HCT116 (cell line): ENCODE data around the gene ELAPOR1. TPM values are rescaled to one million over a fixed set of nuclear protein-coding genes. Genes with fewer than 3 reads are reported as not detected.

Experiments used
- ATAC-seq: fragments of 200-7000 bp; cut with Tn5 transposase; 2 replicates; pipeline ENCODE4 v1.9.1; 2020; ENCODE audit warnings: mild to moderate bottlenecking, moderate library complexity
- BruUV-seq: library from RNA; stranded (reverse); fragments of 400-500 nt; replicated peaks from 2 replicates; lab custom pipeline; 2021; lab: Mats Ljungman, UMichigan
- CTCF ChIA-PET: fragments of 300-600 bp; sonication (Branson Sonifier 250); formaldehyde crosslinking; loops from one replicate; lab custom pipeline; 2021; ENCODE audit warnings: antibody characterized with exemption; lab: Charles Lee
- POLR2A ChIA-PET: fragments of 300-600, 350-600 bp; sonication (Branson Sonifier 250); formaldehyde crosslinking; loops from one replicate; lab custom pipeline; 2021; ENCODE audit warnings: antibody characterized with exemption; lab: Charles Lee
- RAD21 ChIA-PET, 2 experiments: fragments of 300-600 bp; sonication (Branson Sonifier 250); formaldehyde crosslinking; loops; one replicate each; lab custom pipeline; 2023; ENCODE audit warnings: low total read pairs in 2 of 2; ENCODE audit not compliant: uncharacterized antibody in 2 of 2, unreplicated experiment in 2 of 2, low non-redundant PET in 1 of 2; lab: Charles Lee
- DNase-seq: peaks from one replicate; pipeline ENCODE4 v3.0.0-alpha.2; 2010; ENCODE audit warnings: low read depth, low spot score
- H2AFZ ChIP-seq: fragments of 200-600 bp; shearing (Covaris generic), sonication (generic); 2 replicates; pipeline ENCODE4 v1.6.1; 2017; ENCODE audit warnings: low read depth, mixed run types, mixed read lengths, antibody characterized with exemption, low read length; ENCODE audit not compliant: poor library complexity, severe bottlenecking
- H3K27ac ChIP-seq: 2 replicates; pipeline ENCODE4 v1.5.1; 2012; ENCODE audit warnings: low read depth, low read length
- H3K27me3 ChIP-seq: fragments of 200-600 bp; sonication (generic); 2 replicates; pipeline ENCODE4 v1.6.1; 2016; ENCODE audit warnings: mixed run types, low read length, mixed read lengths; ENCODE audit not compliant: insufficient read depth
- H3K36me3 ChIP-seq, 2 experiments: fragments of 200-500 bp in 1 of 2; fragments of 200-600 bp in 1 of 2; sonication (Bioruptor generic) in 1 of 2; sonication (generic) in 1 of 2; 2 replicates each; pipeline versions ENCODE4 v1.5.1 to v1.6.1; 2014 to 2016; ENCODE audit warnings: low read length in 2 of 2, inconsistent platforms in 1 of 2, mixed read lengths in 1 of 2, mixed run types in 1 of 2; ENCODE audit not compliant: insufficient read depth in 2 of 2, control insufficient read depth in 1 of 2
- H3K4me1 ChIP-seq, 2 experiments: fragments of 200-600 bp in 1 of 2; sonication (generic) in 1 of 2; 2 replicates each; pipeline versions ENCODE4 v1.5.1 to v1.6.1; 2012 to 2017; ENCODE audit warnings: low read length in 2 of 2, inconsistent platforms in 1 of 2, mild to moderate bottlenecking in 1 of 2, mixed read lengths in 1 of 2, mixed run types in 1 of 2, moderate library complexity in 1 of 2; ENCODE audit not compliant: insufficient read depth in 2 of 2, control insufficient read depth in 1 of 2
- H3K4me2 ChIP-seq: fragments of 200-600 bp; sonication (generic); 2 replicates; pipeline ENCODE4 v1.6.1; 2017; ENCODE audit warnings: mixed run types, low read length, mixed read lengths
- H3K4me3 ChIP-seq, 2 experiments: fragments of 200-600 bp in 1 of 2; sonication (generic) in 1 of 2; replicated peaks in 1 of 2; 2 replicates each; pipeline ENCODE4 v1.5.1; 2011 to 2016; ENCODE audit warnings: low read length in 2 of 2, control low read depth in 1 of 2, low read depth in 1 of 2, mild to moderate bottlenecking in 1 of 2, mixed read lengths in 1 of 2, mixed run types in 1 of 2
- H3K79me2 ChIP-seq: fragments of 200-600 bp; sonication (generic); 2 replicates; pipeline ENCODE4 v1.6.1; 2017; ENCODE audit warnings: mild to moderate bottlenecking, mixed run types, low read length, moderate library complexity, mixed read lengths; ENCODE audit not compliant: insufficient read depth
- H3K9ac ChIP-seq: fragments of 200-600 bp; sonication (generic); 2 replicates; pipeline ENCODE4 v1.6.1; 2016; ENCODE audit warnings: low read length, mixed read lengths
- H3K9me2 ChIP-seq: fragments of 200-600 bp; sonication (generic), shearing (Covaris generic); 2 replicates; pipeline ENCODE4 v1.6.1; 2017; ENCODE audit warnings: mixed run types, mild to moderate bottlenecking, moderate library complexity; ENCODE audit not compliant: insufficient read depth
- H3K9me3 ChIP-seq, 2 experiments: fragments of 200-500 bp in 1 of 2; fragments of 200-600 bp in 1 of 2; sonication (Bioruptor generic) in 1 of 2; sonication (generic) in 1 of 2; 2 replicates each; pipeline ENCODE4 v1.6.1; 2014 to 2017; ENCODE audit warnings: low read length in 2 of 2, mixed read lengths in 2 of 2, inconsistent platforms in 1 of 2, low read depth in 1 of 2, mild to moderate bottlenecking in 1 of 2, mixed run types in 1 of 2, moderate library complexity in 1 of 2; ENCODE audit not compliant: control insufficient read depth in 1 of 2, insufficient read depth in 1 of 2
- H4K20me1 ChIP-seq: fragments of 200-600 bp; sonication (generic), shearing (Covaris generic); 2 replicates; pipeline ENCODE4 v1.6.1; 2017; ENCODE audit warnings: mixed run types, mild to moderate bottlenecking, moderate library complexity; ENCODE audit not compliant: insufficient read depth
- CEBPB ChIP-seq: IDR thresholded peaks from 2 replicates; pipeline ENCODE4 v1.6.1; 2012; ENCODE audit warnings: low read depth
- EGR1 ChIP-seq: IDR thresholded peaks from 2 replicates; pipeline ENCODE4 v1.6.1; 2012; ENCODE audit warnings: low read depth
- EZH2 ChIP-seq: fragments of 200-600 bp; sonication (generic); IDR thresholded peaks from 2 replicates; pipeline ENCODE4 v1.6.1; 2017; ENCODE audit warnings: antibody characterized with exemption, mixed run types
- EZH2phosphoT487 ChIP-seq: fragments of 200-600 bp; IDR thresholded peaks from 2 replicates; pipeline ENCODE4 v1.6.1; 2018; ENCODE audit warnings: antibody characterized with exemption, borderline replicate concordance
- FOSL1 ChIP-seq: IDR thresholded peaks from 2 replicates; pipeline ENCODE4 v1.6.1; 2012; ENCODE audit warnings: low read depth
- JUND ChIP-seq: IDR thresholded peaks from 2 replicates; pipeline ENCODE4 v1.6.1; 2012
- POLR2A ChIP-seq: IDR thresholded peaks from 2 replicates; pipeline ENCODE4 v1.7.0; 2011; ENCODE audit warnings: borderline replicate concordance; ENCODE audit not compliant: insufficient read depth, insufficient read length; ENCODE audit errors: extremely low read depth
- POLR2AphosphoS5 ChIP-seq: IDR thresholded peaks from 2 replicates; pipeline ENCODE4 v1.6.1; 2011; ENCODE audit warnings: mild to moderate bottlenecking, low read depth, low read length, moderate library complexity
- RAD21 ChIP-seq: IDR thresholded peaks from 2 replicates; pipeline ENCODE4 v1.6.1; 2012; ENCODE audit warnings: low read depth, mild to moderate bottlenecking
- SIN3A ChIP-seq: IDR thresholded peaks from 2 replicates; pipeline ENCODE4 v1.6.1; 2012; ENCODE audit warnings: low read depth
- SP1 ChIP-seq: IDR thresholded peaks from 2 replicates; pipeline ENCODE4 v1.6.1; 2012; ENCODE audit warnings: low read depth
- SRF ChIP-seq: IDR thresholded peaks from 2 replicates; pipeline ENCODE4 v1.6.1; 2012; ENCODE audit warnings: low read depth
- TCF7L2 ChIP-seq: IDR thresholded peaks from 2 replicates; pipeline ENCODE4 v1.7.0; 2011; ENCODE audit warnings: borderline replicate concordance, inconsistent platforms; ENCODE audit not compliant: insufficient read depth, insufficient read length; ENCODE audit errors: extremely low read depth
- YY1 ChIP-seq: IDR thresholded peaks from 2 replicates; pipeline ENCODE4 v1.6.1; 2011; ENCODE audit warnings: low read length, low read depth, moderate library complexity, mild to moderate bottlenecking; ENCODE audit not compliant: insufficient replicate concordance; ENCODE audit errors: extremely low read depth
- ZFX ChIP-seq: fragments of 450-650 bp; IDR thresholded peaks from 2 replicates; pipeline ENCODE4 v1.6.1; 2017
- intact Hi-C: fragments of 100-400 bp; cut with micrococcal nuclease; formaldehyde crosslinking; loops from 2 replicates; pipeline ENCODE4 v1.10.0; 2022
- total RNA-seq: library from RNA; stranded (reverse); gene quantifications from one replicate; pipeline ENCODE4 v1.2.1, GENCODE V29; 2021; ENCODE audit not compliant: unreplicated experiment
- TF ChIP-seq, protein P1 (sequence below): IDR thresholded peaks from 2 replicates; pipeline ENCODE4 v1.6.1; 2012; ENCODE audit warnings: low read depth
- TF ChIP-seq, protein P2 (sequence below): IDR thresholded peaks from 2 replicates; pipeline ENCODE4 v1.6.1; 2011; ENCODE audit warnings: mild to moderate bottlenecking, low read length, moderate library complexity; ENCODE audit not compliant: insufficient replicate concordance; ENCODE audit errors: extremely low read depth
- TF ChIP-seq, protein P3 (sequence below): IDR thresholded peaks from 2 replicates; pipeline ENCODE4 v1.6.1; 2012
- TF ChIP-seq, protein P4 (sequence below): IDR thresholded peaks from 2 replicates; pipeline ENCODE4 v1.6.1; 2012
- TF ChIP-seq, protein P5 (sequence below), 3 experiments: fragments of 200-600 bp in 1 of 3; sonication (generic) in 1 of 3; IDR thresholded peaks in 2 of 3; conservative IDR thresholded peaks in 1 of 3; 2 replicates each; pipeline ENCODE4 v1.5.1; 2012 to 2017; ENCODE audit warnings: low read depth in 2 of 3, low read length in 2 of 3, antibody characterized with exemption in 1 of 3, borderline replicate concordance in 1 of 3, control low read depth in 1 of 3, mild to moderate bottlenecking in 1 of 3, mixed read lengths in 1 of 3, mixed run types in 1 of 3, moderate library complexity in 1 of 3; ENCODE audit not compliant: insufficient read depth in 1 of 3

ELAPOR1 gene
- total RNA-seq, 1 experiment from 2014 or later, result 0.57 TPM

DNA sequence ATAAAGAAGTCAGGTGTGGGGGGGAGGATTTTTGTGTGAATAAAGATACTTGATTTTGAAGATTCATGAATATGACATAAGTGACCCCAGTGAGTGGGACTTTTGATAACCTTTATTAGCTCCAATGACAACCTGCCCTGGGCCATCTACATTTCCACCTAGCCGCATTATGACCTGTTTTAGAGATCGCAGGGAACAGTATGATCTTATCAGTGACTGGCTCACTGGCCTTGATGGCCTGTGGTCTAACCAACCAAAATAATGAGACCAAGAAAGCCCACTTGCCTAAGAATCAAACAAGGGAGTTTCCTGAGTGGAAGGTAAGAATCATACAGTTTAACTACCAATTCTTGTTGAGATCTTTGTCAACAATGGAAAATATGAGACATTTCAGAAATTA, 1.8 kb downstream of the ELAPOR1 start:
- intact Hi-C loops, result no loop called here
- H3K4me1 ChIP-seq, result peaks cover 3 to 11% of the 10 kb centered on the region in 2 experiments; a peak in 3 of 4 replicates
- no peak for DNase-seq
- H3K9me3 ChIP-seq, result no peaks in the 10 kb centered on the region
- no peak overlapping the region for H3K27ac ChIP-seq
- no TSS peak for BruUV-seq
- H3K27me3 ChIP-seq, result no peaks in the 10 kb centered on the region
- no peak overlapping the region for H3K9ac ChIP-seq
- H3K36me3 ChIP-seq, result no peaks in the 10 kb centered on the region
- H4K20me1 ChIP-seq, result no peaks in the 10 kb centered on the region
- H3K79me2 ChIP-seq, result no peaks in the 10 kb centered on the region
- ATAC-seq, result no peak
- ChIA-PET CTCF (interaction anchor here (1.8 kb wide), 1 partner anchor 15 kb away, joined by 4 read pairs; no protein-coding TSS in a partner anchor), POLR2A (no interaction called here), RAD21 (no interaction called here)
- TF ChIP-seq, protein P1, sequence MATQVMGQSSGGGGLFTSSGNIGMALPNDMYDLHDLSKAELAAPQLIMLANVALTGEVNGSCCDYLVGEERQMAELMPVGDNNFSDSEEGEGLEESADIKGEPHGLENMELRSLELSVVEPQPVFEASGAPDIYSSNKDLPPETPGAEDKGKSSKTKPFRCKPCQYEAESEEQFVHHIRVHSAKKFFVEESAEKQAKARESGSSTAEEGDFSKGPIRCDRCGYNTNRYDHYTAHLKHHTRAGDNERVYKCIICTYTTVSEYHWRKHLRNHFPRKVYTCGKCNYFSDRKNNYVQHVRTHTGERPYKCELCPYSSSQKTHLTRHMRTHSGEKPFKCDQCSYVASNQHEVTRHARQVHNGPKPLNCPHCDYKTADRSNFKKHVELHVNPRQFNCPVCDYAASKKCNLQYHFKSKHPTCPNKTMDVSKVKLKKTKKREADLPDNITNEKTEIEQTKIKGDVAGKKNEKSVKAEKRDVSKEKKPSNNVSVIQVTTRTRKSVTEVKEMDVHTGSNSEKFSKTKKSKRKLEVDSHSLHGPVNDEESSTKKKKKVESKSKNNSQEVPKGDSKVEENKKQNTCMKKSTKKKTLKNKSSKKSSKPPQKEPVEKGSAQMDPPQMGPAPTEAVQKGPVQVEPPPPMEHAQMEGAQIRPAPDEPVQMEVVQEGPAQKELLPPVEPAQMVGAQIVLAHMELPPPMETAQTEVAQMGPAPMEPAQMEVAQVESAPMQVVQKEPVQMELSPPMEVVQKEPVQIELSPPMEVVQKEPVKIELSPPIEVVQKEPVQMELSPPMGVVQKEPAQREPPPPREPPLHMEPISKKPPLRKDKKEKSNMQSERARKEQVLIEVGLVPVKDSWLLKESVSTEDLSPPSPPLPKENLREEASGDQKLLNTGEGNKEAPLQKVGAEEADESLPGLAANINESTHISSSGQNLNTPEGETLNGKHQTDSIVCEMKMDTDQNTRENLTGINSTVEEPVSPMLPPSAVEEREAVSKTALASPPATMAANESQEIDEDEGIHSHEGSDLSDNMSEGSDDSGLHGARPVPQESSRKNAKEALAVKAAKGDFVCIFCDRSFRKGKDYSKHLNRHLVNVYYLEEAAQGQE, result no peak
- TF ChIP-seq POLR2AphosphoS5 (no peak), SRF (no peak), POLR2A (no peak), JUND (no peak), ZFX (no peak), SP1 (no peak), FOSL1 (no peak), SIN3A (no peak), EZH2phosphoT487 (no peak), EGR1 (no peak), RAD21 (no peak), YY1 (no peak), EZH2 (no peak), CEBPB (no peak), TCF7L2 (no peak)
- TF ChIP-seq, protein P2, sequence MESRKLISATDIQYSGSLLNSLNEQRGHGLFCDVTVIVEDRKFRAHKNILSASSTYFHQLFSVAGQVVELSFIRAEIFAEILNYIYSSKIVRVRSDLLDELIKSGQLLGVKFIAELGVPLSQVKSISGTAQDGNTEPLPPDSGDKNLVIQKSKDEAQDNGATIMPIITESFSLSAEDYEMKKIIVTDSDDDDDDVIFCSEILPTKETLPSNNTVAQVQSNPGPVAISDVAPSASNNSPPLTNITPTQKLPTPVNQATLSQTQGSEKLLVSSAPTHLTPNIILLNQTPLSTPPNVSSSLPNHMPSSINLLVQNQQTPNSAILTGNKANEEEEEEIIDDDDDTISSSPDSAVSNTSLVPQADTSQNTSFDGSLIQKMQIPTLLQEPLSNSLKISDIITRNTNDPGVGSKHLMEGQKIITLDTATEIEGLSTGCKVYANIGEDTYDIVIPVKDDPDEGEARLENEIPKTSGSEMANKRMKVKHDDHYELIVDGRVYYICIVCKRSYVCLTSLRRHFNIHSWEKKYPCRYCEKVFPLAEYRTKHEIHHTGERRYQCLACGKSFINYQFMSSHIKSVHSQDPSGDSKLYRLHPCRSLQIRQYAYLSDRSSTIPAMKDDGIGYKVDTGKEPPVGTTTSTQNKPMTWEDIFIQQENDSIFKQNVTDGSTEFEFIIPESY, result no peak
- TF ChIP-seq, protein P3, sequence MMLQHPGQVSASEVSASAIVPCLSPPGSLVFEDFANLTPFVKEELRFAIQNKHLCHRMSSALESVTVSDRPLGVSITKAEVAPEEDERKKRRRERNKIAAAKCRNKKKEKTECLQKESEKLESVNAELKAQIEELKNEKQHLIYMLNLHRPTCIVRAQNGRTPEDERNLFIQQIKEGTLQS, result no peak
- TF ChIP-seq, protein P4, sequence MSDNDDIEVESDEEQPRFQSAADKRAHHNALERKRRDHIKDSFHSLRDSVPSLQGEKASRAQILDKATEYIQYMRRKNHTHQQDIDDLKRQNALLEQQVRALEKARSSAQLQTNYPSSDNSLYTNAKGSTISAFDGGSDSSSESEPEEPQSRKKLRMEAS, result no peak
- TF ChIP-seq, protein P5, sequence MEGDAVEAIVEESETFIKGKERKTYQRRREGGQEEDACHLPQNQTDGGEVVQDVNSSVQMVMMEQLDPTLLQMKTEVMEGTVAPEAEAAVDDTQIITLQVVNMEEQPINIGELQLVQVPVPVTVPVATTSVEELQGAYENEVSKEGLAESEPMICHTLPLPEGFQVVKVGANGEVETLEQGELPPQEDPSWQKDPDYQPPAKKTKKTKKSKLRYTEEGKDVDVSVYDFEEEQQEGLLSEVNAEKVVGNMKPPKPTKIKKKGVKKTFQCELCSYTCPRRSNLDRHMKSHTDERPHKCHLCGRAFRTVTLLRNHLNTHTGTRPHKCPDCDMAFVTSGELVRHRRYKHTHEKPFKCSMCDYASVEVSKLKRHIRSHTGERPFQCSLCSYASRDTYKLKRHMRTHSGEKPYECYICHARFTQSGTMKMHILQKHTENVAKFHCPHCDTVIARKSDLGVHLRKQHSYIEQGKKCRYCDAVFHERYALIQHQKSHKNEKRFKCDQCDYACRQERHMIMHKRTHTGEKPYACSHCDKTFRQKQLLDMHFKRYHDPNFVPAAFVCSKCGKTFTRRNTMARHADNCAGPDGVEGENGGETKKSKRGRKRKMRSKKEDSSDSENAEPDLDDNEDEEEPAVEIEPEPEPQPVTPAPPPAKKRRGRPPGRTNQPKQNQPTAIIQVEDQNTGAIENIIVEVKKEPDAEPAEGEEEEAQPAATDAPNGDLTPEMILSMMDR (IDR thresholded peaks at IDR 0.05 in 2 of 3, conservative IDR thresholded peaks at IDR 0.05 in 1 of 3; ENCODE audit: borderline replicate concordance in 1 of 3, insufficient read depth in 1 of 3, low read depth in 2 of 3, low read length in 2 of 3), result no peak
- no peak overlapping the region for H2AFZ ChIP-seq
- no peak overlapping the region for H3K4me3 ChIP-seq
- no peak overlapping the region for H3K4me2 ChIP-seq
- no peaks in the 10 kb centered on the region for H3K9me2 ChIP-seq
